HG03469 (cell line): ENCODE data around the gene PSMD1.

Experiments
- ATAC-seq: cut with Tn5 transposase; IDR thresholded peaks from one replicate; pipeline ENCODE4 v1.9.1; 2021; ENCODE audit warnings: mild to moderate bottlenecking, moderate library complexity, moderate number of reproducible peaks; ENCODE audit not compliant: unreplicated experiment

Gene PSMD1

GRCh38 chr2:231034291-231034882 is 22.3 kb upstream of the PSMD1 start:
- no peak for ATAC-seq

- ATAC-seq: no peak
Measured at GRCh38 chr2:231036131-231036530, 20.5 kb upstream of the PSMD1 start.

GRCh38 chr2:231036578-231037106 is 20.0 kb upstream of the PSMD1 start:
- no peak for ATAC-seq

- no peak for ATAC-seq
Measured at GRCh38 chr2:231037202-231037730, 19.4 kb upstream of the PSMD1 start, which contains the start of gene C2orf72. C2orf72 (plus strand) TSS chr2:231037523; CDS start chr2:231037566, 43 bp downstream.

- ATAC-seq: no peak
Measured at GRCh38 chr2:231037731-231038482, 18.8 kb upstream of the PSMD1 start.

- ATAC-seq: no peak
Measured at GRCh38 chr2:231038483-231039293, 18.0 kb upstream of the PSMD1 start.

- ATAC-seq: no peak
Measured at GRCh38 chr2:231039294-231039664, 17.4 kb upstream of the PSMD1 start.

GRCh38 chr2:231039821-231040364 is 16.8 kb upstream of the PSMD1 start:
- ATAC-seq: no peak

- ATAC-seq: no peak
Measured at GRCh38 chr2:231041061-231041689, 15.5 kb upstream of the PSMD1 start.

GRCh38 chr2:231043796-231044195 is 12.9 kb upstream of the PSMD1 start:
- ATAC-seq: no peak

- ATAC-seq: no peak
Measured at GRCh38 chr2:231046916-231047273, 9.8 kb upstream of the PSMD1 start.

GRCh38 chr2:231047274-231047922 is 9.3 kb upstream of the PSMD1 start:
- ATAC-seq: no peak

GRCh38 chr2:231047923-231048915 is 8.4 kb upstream of the PSMD1 start:
- no peak for ATAC-seq

GRCh38 chr2:231049286-231050017 is 7.2 kb upstream of the PSMD1 start:
- ATAC-seq: no peak

- ATAC-seq: no peak
Measured at GRCh38 chr2:231050018-231050901, 6.4 kb upstream of the PSMD1 start.

GRCh38 chr2:231051116-231051515 is 5.6 kb upstream of the PSMD1 start:
- ATAC-seq: no peak
